CD4-positive, alpha-beta T cell treated with Interleukin-4 for 1 hour (primary cell): Measurements from ENCODE around the gene BCR.
"Not testable (repeated sequence)": the region's sequence is repeated elsewhere in the genome, so short reads cannot be mapped to it uniquely, and the experiment has no call there.

Source experiments
- DNase-seq, 2 donors: peaks; one replicate each; pipeline ENCODE4 v3.0.0-alpha.2; 2020 to 2022

BCR gene

DNA sequence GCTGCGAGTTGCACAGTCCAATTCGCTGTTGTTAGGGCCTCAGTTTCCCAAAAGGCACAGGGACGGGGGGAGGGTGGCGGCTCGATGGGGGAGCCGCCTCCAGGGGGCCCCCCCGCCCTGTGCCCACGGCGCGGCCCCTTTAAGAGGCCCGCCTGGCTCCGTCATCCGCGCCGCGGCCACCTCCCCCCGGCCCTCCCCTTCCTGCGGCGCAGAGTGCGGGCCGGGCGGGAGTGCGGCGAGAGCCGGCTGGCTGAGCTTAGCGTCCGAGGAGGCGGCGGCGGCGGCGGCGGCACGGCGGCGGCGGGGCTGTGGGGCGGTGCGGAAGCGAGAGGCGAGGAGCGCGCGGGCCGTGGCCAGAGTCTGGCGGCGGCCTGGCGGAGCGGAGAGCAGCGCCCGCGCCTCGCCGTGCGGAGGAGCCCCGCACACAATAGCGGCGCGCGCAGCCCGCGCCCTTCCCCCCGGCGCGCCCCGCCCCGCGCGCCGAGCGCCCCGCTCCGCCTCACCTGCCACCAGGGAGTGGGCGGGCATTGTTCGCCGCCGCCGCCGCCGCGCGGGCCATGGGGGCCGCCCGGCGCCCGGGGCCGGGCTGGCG is at the start of gene BCR:
TSS of gene BCR (plus strand) at position 209 of the 592 bp plus-strand sequence. CDS start 452 bp downstream, outside the sequence.
- DNase-seq, result peak; percentile 58 to 69

DNA sequence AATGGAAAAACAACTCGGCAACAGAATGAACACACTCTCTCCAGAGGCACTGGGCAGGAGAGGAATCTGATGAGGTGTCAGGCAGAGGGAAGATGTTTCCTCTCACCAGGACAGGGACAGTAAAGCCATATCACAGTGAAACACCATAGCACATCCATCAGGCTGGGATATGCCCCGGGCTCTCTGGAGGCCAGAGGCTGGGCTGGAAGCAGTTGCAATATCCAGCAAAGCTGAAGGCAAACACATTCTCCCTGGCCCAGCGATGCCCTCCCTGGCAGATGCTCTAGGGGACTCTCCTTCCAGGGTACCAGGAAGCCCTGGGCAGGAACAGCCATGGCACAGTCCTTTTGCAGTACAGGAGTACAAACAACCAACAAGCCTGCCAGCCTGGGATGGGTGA is 49.6 kb upstream of the BCR start:
- DNase-seq, result no peak

DNA sequence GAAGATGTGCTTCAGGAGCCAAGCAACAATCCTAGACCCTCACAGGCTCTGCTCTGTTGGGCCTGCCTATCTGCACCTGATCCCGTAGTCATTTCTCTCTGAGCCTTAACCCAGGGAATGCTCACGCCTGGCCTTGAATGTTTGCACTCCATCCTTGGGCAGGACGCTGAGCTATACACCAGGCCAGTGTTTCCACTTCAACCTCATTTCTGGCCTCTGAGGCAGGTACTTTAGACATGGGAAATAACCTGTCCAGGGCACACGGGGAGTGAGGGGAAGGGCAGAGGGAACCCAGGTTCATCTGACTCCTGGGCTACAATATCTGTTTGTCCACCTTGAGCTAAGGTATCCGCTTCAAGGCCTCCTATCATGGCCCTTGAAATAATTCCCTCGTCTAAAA is 48.4 kb upstream of the BCR start:
- DNase-seq, result no peak

DNA sequence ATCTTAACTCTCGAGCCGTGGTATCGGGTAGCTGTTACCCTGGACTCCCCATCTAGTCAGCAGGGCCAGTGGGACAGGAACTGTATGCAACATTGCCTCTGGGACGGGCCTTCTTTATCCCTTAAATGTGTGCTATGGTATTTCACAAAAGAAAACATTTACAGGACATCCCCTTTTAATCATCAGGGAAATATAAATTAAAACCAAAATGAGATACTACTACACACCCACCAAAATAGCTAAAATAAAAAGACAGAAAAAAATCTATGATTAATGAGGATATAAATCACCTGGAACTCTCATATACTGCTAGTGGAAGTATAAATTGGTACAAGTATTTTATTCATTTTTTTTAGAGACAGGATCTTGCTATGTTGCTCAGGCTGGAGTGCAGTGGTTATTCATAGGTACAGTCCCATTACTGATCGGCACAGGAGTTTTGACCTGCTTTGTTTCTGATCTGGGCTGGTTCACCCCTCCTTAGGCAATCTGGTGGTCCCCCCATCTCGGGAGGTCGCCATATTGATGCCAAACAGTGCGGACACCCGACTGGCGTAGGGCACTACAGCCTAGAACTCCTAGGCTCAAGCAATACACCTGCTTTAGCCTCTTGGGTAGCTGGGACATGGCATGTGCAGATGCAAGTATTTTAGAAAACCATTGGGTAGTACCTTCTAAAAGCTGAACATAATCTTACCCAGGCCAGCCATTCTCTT is 47.8 kb upstream of the BCR start:
- DNase-seq, result no peak

DNA sequence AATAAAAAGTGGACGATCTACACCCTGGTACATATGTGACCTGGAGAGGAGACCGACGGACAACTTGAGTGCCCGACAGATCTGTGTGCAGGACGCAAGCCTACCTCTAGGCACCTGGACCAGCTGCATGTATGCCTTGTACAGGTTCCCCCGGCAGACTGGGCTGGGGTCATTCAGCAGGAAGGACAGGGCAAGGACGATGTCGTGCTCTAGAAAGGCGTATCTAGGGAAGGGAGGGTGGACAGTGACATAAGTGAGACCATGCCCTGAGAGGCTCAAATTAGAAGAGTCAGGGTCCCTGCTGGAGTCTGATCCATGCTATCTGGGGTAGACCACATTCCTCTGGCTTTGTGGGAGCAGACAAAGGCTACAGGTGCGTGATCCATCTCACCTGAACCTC is 46.4 kb upstream of the BCR start:
- DNase-seq, result no peak

DNA sequence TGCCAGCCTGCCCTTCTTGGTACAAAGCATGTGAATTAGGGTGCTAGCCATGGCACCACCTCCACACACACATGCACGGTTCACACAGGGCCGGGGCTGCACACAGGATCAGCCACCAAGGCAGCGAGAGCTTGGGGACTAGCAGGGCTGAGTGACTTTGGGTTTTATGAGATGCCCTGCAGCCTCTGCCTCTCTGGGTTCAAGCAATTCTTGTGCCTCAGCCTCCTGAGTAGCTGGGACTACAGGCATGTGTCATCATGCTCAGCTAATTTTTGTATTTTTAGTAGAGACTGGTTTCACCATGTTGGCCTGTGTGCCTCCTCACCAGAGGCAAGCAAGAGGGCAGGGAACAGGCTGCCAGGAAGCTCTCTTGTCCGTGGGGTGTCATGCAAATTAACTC is 43.3 kb upstream of the BCR start:
- not testable (repeated sequence) for DNase-seq

DNA sequence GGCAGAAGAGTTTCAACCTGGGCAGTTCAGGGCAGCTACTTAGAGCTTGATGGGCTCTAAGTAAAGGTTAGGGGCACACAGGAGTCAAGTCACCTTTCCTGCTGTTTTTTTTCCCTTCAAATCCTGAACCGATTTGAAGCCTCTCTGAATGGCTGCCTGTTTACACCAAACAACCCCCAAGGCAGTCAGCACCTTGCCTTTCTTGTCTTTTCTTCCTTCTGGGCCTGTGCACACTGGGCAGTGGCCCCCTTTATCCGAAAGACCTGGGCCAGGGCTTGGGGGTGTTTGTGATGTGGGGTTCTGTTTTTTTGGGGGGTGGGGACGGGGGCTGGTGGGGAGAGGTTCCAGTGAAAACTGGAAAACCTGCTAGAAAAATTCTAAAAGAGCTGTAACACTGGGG is 42.8 kb upstream of the BCR start:
- no peak for DNase-seq

DNA sequence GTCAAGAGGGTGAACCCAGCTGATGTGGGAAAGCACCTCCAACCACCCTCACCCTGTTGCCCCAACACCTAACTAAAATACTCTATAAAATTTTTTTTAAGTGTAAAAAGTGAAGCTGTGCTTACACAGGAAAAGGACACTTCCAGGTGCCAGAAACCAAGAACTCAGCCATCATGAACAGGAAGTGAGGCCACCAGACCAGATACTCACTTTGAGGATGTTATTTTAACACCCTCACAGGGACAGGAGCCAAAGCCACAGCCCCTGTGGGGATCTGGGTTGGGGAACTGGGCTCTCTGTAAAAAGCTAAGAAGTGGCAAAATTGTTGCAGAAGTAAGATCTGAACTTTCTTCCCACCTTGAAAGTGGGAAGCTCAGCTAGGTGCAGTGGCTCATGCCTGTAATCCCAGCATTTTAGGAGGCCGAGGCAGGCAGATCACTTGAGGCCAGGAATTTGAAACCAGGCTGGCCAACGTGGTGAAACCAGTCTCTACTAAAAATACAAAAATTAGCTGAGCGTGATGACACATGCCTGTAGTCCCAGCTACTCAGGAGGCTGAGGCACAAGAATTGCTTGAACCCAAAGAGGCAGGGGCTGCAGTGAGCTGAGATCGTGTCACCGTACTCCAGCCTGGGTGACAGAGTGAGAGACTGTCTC is 42.3 kb upstream of the BCR start:
- peak; percentile 78 to 86 for DNase-seq

DNA sequence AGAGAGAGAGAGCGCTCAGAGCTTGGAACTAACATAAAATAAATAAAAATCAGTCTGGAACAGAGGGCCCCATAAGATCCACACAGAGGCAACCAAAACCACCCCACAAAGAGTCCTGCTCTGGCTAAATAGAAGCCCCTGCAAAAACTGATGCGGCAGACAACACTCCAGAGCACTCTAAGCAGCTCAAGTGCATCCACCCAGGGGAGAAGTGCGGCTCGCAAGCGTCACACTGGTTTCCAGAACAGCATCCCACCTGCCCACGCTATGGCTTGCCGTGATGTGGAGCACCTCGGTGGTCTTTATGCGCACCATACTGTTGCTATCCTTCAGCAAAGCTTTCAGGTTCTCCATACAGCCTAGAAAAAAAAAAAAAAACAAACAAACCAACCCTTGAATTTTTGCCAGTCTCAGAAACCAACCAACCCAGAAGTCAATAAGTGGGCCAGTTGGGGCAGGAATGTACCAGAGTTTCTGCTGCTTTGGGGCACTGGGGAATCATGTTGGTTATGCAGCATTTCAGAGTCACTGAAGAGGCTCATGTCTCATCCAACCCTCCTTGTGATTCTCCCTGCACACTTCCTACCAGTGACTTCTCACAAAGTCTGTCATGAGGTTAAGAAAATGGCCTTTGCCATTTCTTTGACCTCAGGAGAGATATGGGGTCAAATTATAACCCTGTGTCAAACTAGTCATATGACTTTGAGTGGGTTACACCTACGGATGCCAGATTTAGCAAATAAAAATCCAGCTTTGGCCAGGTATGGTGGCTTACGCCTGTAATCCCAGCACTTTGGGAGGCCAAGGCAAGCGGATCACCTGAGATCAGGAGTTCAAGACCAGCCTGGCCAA is 41.5 kb upstream of the BCR start:
- no peak for DNase-seq

DNA sequence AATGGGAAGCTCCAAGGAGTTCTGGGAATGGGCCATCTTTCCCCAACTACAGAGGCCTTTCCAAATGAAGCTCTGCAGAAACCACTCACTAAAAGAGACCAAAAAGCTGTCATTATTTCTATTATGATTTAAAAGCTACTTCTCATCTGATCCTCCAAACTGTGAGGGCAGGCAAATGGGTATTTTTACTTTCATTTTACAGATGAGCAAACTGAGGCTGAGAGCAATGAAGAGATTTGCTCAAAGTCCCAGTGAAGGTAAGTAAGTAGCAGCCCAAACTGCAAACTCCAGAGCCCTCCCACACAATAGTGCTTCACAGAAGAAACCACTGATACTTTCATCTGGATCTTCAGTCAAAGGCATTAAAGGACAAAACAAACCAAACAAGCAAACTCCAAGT is 39.9 kb upstream of the BCR start:
- no peak for DNase-seq

DNA sequence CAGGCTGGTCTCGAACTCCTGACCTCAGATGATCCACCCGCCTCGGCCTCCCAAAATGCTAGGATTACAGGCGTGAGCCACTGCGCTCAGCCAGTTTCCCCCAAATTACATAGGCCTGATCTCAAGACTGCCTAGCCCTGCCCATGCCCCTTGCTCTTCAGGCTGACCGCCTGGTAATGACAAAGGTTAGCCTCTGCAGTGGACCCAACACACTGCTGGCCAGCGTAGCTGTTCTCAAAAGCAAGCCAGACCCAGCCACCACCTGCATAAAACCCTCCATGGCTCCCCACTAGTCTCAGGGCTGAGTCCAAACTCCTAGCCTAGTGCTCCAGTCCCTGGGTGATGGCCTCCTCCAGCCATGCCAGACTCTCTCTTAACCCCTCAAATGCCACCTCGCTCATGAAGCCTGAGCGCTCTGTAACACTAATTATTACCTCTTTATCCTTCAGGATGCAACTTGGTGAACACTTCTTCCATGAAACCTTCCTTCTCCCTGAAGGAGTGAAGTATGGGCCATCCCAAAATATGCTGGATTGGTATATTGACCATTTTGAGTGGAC is 37.7 kb upstream of the BCR start:
- DNase-seq, result no peak

DNA sequence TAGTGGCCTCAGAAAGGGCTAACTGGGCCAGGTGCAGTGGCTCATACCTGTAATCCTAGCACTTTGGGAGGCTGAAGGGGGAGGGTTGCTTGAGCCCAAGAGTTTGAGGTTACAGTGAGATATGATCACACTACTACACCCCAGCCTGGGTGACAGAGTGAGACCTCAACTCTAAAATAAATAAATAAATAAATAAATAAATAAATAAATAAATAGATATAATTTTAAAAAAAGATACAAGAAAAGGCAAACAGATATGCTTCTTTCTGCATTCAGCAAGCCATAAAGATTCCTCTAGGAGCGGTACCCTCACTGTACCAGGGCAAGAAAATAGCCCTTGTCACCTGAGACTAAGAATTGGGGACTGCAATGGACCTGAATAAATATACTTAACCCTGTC is 37.2 kb upstream of the BCR start:
- no peak for DNase-seq

DNA sequence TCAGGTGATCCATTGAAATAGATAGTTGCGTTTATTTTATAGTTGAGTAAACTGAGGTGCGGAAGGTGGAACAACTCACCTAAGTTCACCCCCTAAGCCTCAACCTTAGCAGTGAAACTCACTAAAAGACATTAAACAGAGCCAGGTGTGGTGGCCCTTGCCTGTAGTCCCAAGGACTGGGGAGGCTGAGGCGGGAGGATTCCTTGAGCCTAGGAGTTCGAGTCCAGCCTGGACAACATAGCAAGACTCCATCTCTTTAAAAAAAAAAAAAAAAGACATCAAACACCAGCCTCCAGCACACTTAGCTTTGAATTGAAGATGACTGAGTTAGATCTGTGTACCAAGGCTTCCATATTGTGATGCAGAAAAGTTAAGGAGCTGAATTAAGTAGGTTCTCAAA is 35.9 kb upstream of the BCR start:
- no peak for DNase-seq

DNA sequence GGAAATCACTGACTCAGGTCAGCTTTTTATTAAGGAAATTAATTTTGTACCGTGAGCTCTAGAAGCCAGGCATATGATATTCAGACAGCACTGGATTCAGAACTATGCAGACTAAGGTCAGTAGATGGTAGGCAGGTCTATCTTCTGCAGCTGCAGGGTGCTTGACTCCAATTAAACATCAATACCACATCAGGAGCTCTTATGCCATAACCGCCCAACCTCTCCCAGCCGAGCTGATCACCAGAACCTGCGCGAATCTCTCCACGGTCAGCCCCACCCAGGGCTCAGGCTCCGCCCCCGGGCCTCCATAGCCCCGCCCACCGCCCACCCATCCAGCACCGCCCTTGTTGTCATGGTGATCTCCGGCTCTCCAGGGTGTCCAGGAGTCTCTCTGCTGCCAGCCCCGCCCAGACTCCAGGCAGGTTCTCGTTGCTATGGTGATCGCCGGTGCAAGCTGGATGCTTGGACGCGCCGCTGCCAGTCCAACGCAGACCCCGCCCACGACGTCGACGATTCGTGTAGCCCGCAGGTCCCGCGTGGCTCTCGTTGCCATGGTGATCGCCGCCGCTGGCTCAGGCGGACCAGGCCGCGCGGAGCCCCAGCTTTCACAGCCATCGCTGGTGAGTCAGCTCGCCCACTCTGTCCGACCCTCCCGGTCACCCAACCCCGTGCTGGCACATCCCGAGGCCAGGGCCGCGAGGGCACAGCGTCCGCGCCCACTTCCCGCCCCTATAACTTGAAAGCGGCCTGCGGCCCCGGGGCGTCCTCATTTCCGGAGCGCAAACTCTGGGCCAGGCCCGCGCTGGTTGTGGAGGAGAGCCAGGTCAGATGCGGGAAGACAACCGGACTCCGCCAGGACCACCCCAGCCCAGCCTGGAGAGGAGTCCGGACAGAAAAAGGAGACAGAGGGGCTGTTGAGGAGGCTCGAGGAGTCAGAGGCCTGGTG is 35.1 kb upstream of the BCR start, which contains the start of gene RAB36:
TSS of gene RAB36 (plus strand) at position 546 of the 946 bp plus-strand sequence. CDS start 1,140 bp downstream, outside the sequence.
- peak; percentile 97 to 98 for DNase-seq

DNA sequence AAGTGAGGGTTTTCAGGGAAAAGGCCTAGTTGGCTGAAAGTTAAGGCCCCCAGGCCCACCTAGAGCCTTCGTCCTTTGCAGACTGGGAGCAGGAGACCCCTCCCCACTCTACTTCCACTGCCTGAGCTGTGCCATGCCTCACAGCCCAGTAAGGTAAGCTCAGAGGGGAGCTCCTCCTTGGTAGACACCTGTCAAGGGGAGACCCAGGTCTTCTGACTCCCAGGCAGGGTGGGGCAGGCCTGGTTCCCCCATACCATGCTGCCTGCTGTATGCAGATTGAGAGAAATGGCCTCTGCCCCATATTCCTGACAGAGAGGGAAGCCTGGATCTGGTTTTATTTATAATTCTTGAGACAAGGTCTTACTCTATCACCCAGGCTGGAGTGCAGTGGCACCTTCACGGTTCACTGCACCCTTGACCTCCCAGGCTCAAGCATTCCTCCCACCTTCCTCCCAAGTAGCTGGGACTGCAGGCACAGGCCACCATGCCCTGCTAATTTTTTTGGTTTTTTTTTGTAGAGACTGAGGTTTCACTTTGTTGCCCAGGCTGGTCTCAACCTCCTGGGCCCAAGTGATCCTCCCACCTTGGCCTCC is 34.3 kb upstream of the BCR start:
- DNase-seq, result no peak

DNA sequence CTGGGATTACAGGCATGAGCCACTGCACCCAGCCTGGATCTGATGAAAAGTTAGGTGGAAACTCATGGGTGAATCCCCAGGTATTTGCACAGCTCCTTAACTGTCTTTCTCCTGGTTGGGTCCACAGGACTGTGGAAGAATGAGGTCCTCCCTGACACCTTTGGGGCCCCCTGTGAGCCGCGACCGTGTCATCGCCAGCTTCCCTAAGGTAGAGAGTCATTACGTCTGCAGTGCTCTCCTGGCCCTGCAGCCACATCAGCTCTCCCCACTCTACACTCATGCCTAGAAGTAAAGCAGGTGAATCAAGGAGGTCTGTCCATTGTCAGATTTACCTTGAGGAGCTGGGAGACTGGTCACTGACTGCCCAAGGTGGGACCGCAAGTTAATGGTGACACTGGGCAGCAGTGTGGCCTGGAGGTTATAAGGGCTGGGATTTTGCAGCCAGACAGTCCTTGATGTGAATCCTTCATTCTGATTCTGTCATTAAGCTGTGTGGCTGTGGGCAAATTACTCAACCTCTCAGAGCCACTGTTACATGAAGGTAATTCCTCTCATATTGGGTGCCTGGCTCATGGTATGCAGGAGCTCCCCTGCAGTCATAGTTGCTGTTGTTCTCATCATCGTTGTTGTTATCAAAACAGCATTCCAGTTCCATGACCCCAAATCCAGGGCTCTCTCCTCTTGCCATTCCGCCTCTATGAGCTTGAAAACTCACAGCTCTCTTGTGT is 33.7 kb upstream of the BCR start:
- DNase-seq, result no peak

DNA sequence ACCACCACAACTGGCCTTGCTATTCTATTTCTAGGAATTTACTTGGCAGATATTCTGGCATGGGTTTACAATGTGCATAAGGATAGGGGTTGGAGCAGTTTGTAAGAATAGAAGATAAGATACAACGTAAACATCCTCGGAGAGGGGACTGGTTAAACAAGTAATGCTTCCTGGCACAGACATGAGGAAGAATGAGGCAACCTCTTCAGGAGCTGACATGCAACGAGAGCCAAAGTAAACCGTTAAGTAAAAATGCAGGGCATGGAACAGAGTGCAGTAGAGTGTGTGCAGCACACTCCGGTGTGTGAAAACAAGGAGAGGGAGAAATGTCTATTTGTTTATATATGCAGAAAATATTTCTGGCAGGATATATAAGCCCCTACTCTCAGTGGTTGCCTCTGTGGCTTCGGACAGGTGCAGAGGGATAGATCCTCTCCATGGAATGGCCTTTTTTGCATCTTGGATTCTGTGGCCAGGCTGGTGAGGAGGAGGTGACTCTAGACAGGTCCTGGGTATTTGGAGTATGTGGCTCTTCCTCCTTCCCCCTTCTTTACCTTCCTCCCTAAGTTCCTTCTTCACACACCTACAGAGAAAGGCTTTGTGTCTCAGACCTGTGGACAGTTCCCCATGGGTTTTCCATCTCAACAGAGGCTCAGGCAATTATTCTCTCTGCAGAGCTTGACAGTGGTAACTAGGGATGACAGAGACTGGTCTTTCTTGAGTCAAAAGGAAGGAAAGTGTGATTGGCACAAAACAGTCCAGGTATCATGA is 32.5 kb upstream of the BCR start:
- no peak for DNase-seq

DNA sequence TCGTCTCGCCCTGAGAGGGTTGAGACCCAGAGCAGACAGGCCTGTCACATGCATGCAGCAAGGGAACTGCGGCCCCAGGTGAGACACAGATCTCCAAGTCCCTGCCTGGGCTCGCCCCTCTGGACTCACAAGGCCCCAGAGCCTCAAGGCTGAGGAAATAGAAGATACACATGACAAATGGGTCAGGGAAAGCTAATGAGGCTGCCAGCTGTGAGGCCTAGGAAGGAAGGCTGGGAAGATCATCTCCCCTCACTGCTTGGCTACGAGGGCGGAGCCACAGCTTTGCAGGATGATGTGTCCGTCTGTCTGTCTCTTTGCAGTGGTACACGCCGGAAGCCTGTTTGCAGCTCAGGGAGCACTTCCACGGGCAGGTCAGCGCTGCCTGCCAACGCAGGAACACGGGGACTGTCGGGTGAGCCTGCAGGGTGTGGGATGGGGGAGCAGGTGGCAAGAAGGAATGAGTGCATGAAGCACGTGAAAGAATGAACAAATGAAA is 30.5 kb upstream of the BCR start:
- DNase-seq, result no peak

DNA sequence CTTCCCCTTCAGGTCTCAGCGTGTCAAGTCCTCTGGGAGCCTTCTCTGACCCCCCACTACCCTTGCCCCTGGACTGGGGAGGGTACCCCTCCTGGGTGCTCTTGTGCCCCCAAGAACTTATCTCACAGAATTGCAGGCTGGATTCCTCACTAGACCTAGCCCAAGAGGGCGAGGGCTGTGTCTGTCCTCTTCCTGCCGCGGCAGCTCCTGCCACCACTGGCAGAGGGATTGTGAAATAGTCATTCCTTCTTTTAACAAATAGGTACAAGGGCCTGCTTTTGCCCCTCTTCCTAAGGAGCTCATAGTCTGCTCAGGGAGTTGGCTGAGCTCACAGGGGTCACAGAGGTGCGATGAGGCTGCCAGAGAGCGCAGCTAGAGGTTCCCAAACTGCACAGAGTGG is 29.5 kb upstream of the BCR start:
- DNase-seq, result no peak

DNA sequence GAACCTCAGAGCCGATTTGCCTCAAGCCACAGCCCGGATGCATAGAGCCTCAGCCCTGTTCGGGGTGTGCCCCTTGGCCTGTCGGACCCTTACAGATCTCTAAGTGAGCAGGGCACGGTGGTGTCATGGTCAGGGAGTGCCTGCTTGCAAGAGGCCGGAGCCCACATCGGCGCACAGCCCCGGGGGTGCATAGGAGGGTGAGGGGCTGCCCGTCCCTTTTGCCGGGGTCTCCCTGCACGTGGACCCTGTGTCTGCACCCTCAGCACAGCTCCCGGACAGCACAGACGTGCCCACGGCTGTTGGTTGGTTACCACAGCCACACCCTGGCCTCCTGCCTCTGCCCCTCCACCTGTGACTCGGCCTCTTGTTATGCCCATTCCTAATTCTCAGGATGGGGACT is 28.5 kb upstream of the BCR start:
- DNase-seq, result no peak
